Activated CD4-positive, alpha-beta memory T cell treated with anti-CD3 and anti-CD28 coated beads, Interleukin-2, amount 10 ng/mL, durations not matched to agents 7 days and 5 days (primary cell): ENCODE results near the gene EIF4G1. TPM values are rescaled to one million over a fixed set of nuclear protein-coding genes. Genes with fewer than 3 reads are reported as not detected.

Source experiments
- CTCF ChIA-PET: fragments of 350-600 bp; sonication (Branson Sonifier 250); formaldehyde crosslinking; loops from one replicate; lab custom pipeline; 2021; ENCODE audit warnings: antibody characterized with exemption, inconsistent platforms; lab: Charles Lee
- POLR2A ChIA-PET: fragments of 350-600 bp; sonication (Branson Sonifier 250); formaldehyde crosslinking; loops from one replicate; lab custom pipeline; 2021; ENCODE audit warnings: antibody characterized with exemption; lab: Charles Lee
- DNase-seq: peaks from one replicate; pipeline ENCODE4 v3.0.0-alpha.2; 2020
- H3K27ac Mint-ChIP-seq: one replicate; pipeline ENCODE4 v1.8.0; 2021; ENCODE audit warnings: mild to moderate bottlenecking, mixed read lengths
- H3K27me3 Mint-ChIP-seq: one replicate; pipeline ENCODE4 v1.8.0; 2021; ENCODE audit warnings: mixed read lengths
- H3K36me3 Mint-ChIP-seq: one replicate; pipeline ENCODE4 v1.8.0; 2021; ENCODE audit warnings: low read depth, mixed read lengths
- H3K4me1 Mint-ChIP-seq: one replicate; pipeline ENCODE4 v1.8.0; 2021; ENCODE audit warnings: mixed read lengths
- H3K4me3 Mint-ChIP-seq: one replicate; pipeline ENCODE4 v1.8.0; 2021; ENCODE audit warnings: mild to moderate bottlenecking, mixed read lengths
- H3K9me3 Mint-ChIP-seq: one replicate; pipeline ENCODE4 v1.8.0; 2021; ENCODE audit warnings: mixed read lengths
- total RNA-seq, 2 experiments: library from RNA; stranded (reverse); gene quantifications; one replicate each; pipeline ENCODE4 v1.2.3, GENCODE V29; 2021

EIF4G1 gene
- total RNA-seq, 2 experiments from 2014 or later = 259 to 266 TPM

- Mint-ChIP-seq H3K4me1 (no peaks in the 10 kb centered on the region), H3K36me3 (no peaks in the 10 kb centered on the region), H3K9me3 (no peaks in the 10 kb centered on the region), H3K4me3 (no peak overlapping the region), H3K27me3 (peaks cover 5% of the 10 kb centered on the region), H3K27ac (no peak overlapping the region)
- no peak for DNase-seq
- ChIA-PET CTCF (interaction anchor here (0.8 to 8.6 kb wide), 2 partner anchors 42 to 65 kb away, joined by 3 to 53 read pairs; partner anchors contain the start of gene EEF1AKMT4), POLR2A (no interaction called here)
These were observed 22.5 kb upstream of the EIF4G1 start for GRCh38 chr3:184291738-184292445.

- CTCF ChIA-PET = interaction anchor here (1.2 kb wide), 1 partner anchor 401 kb away, joined by 6 read pairs; no protein-coding TSS in a partner anchor
- Mint-ChIP-seq H3K9me3 (no peaks in the 10 kb centered on the region), H3K27me3 (no peaks in the 10 kb centered on the region), H3K4me1 (peaks cover 20% of the 10 kb centered on the region), H3K36me3 (peaks cover 10% of the 10 kb centered on the region), H3K4me3 (no peak overlapping the region), H3K27ac (no peak overlapping the region)
- POLR2A ChIA-PET = no interaction called here
- DNase-seq = no peak
These were observed 18.6 kb upstream of the EIF4G1 start for GRCh38 chr3:184295771-184296170.

GRCh38 chr3:184296616-184297015, 17.8 kb upstream of the EIF4G1 start:
- Mint-ChIP-seq H3K27me3 (no peaks in the 10 kb centered on the region), H3K4me1 (peaks cover 24% of the 10 kb centered on the region), H3K9me3 (no peaks in the 10 kb centered on the region), H3K4me3 (no peak overlapping the region), H3K36me3 (peaks cover 16% of the 10 kb centered on the region), H3K27ac (no peak overlapping the region)
- DNase-seq = no peak
- CTCF ChIA-PET = interaction anchor here (0.6 kb wide), 1 partner anchor 160 kb away, joined by 3 read pairs; no protein-coding TSS in a partner anchor
- POLR2A ChIA-PET = no interaction called here

GRCh38 chr3:184298759-184299487, 15.5 kb upstream of the EIF4G1 start, which contains the start of gene PSMD2:
Gene PSMD2 (plus strand): TSS chr3:184299241. CDS start chr3:184299267, 26 bp downstream.
- ChIA-PET POLR2A (interaction anchor here (1.1 to 3.1 kb wide), 4 partner anchors 12 to 124 kb away, joined by 6 to 10 read pairs (median 8); partner anchors contain the start of gene AP2M1), CTCF (interaction anchor here (2.0 kb wide), 1 partner anchor 71 kb away, joined by 4 read pairs; no protein-coding TSS in a partner anchor)
- no peaks in the 10 kb centered on the region for H3K27me3 Mint-ChIP-seq
- no peaks in the 10 kb centered on the region for H3K9me3 Mint-ChIP-seq
- H3K27ac Mint-ChIP-seq = peak within 1 kb of the TSS; percentile 84
- DNase-seq = peak; percentile 99
- H3K4me3 Mint-ChIP-seq = peak within 1 kb of the TSS; percentile 95
- peaks cover 30% of the 10 kb centered on the region for H3K36me3 Mint-ChIP-seq
- H3K4me1 Mint-ChIP-seq = peaks cover 30% of the 10 kb centered on the region

- Mint-ChIP-seq H3K27ac (peak overlapping the region; percentile 81), H3K27me3 (no peaks in the 10 kb centered on the region), H3K9me3 (no peaks in the 10 kb centered on the region), H3K4me3 (peak overlapping the region; percentile 95), H3K4me1 (peaks cover 30% of the 10 kb centered on the region), H3K36me3 (peaks cover 38% of the 10 kb centered on the region)
- ChIA-PET CTCF (interaction anchor here (0.6 to 2.0 kb wide), 2 partner anchors 72 to 1475 kb away, joined by 3 to 4 read pairs; no protein-coding TSS in a partner anchor), POLR2A (interaction anchor here (1.1 to 3.1 kb wide), 4 partner anchors 11 to 125 kb away, joined by 6 to 10 read pairs (median 8); partner anchors contain the start of gene AP2M1)
- DNase-seq = no peak
These were observed 14.7 kb upstream of the EIF4G1 start for GRCh38 chr3:184299488-184300377.

GRCh38 chr3:184300378-184300720, 14.1 kb upstream of the EIF4G1 start:
- peaks cover 30% of the 10 kb centered on the region for H3K4me1 Mint-ChIP-seq
- DNase-seq = no peak
- H3K4me3 Mint-ChIP-seq = peak overlapping the region; percentile 95
- CTCF ChIA-PET = interaction anchor here (2.0 kb wide), 1 partner anchor 72 kb away, joined by 4 read pairs; no protein-coding TSS in a partner anchor
- no peaks in the 10 kb centered on the region for H3K9me3 Mint-ChIP-seq
- peaks cover 41% of the 10 kb centered on the region for H3K36me3 Mint-ChIP-seq
- POLR2A ChIA-PET = interaction anchor here (2.0 to 3.1 kb wide), 2 partner anchors 11 to 15 kb away, joined by 9 to 10 read pairs; no protein-coding TSS in a partner anchor
- no peaks in the 10 kb centered on the region for H3K27me3 Mint-ChIP-seq
- no peak overlapping the region for H3K27ac Mint-ChIP-seq

GRCh38 chr3:184305577-184305976, 8.8 kb upstream of the EIF4G1 start:
- H3K4me3 Mint-ChIP-seq = no peak overlapping the region
- ChIA-PET CTCF (interaction anchor here (0.7 to 1.7 kb wide), 6 partner anchors 15 to 869 kb away, joined by 3 to 6 read pairs (median 4); partner anchors contain the start of gene ABCC5), POLR2A (interaction anchor here (0.6 to 1.4 kb wide), 2 partner anchors 55 to 56 kb away, joined by 3 read pairs; partner anchors contain the start of genes CLCN2 and POLR2H)

GRCh38 chr3:184306341-184306972, 7.9 kb upstream of the EIF4G1 start:
- POLR2A ChIA-PET = interaction anchor here (0.6 to 1.4 kb wide), 2 partner anchors 54 to 55 kb away, joined by 3 read pairs; partner anchors contain the start of genes CLCN2 and POLR2H
- DNase-seq = no peak
- Mint-ChIP-seq H3K36me3 (peaks cover 68% of the 10 kb centered on the region), H3K4me3 (no peak overlapping the region), H3K27ac (no peak overlapping the region), H3K27me3 (no peaks in the 10 kb centered on the region), H3K9me3 (no peaks in the 10 kb centered on the region), H3K4me1 (peaks cover 7% of the 10 kb centered on the region)
- CTCF ChIA-PET = interaction anchor here (0.9 to 1.7 kb wide), 6 partner anchors 13 to 57 kb away, joined by 3 to 6 read pairs (median 4); partner anchors contain the start of gene EEF1AKMT4

More at GRCh38 chr3:184305577-184305976, 8.8 kb upstream of the EIF4G1 start:
- DNase-seq = no peak
- H3K9me3 Mint-ChIP-seq = no peaks in the 10 kb centered on the region
- peaks cover 74% of the 10 kb centered on the region for H3K36me3 Mint-ChIP-seq
- H3K4me1 Mint-ChIP-seq = peaks cover 11% of the 10 kb centered on the region
- no peaks in the 10 kb centered on the region for H3K27me3 Mint-ChIP-seq
- no peak overlapping the region for H3K27ac Mint-ChIP-seq

GRCh38 chr3:184307915-184308314, 6.5 kb upstream of the EIF4G1 start:
- Mint-ChIP-seq H3K4me3 (no peak overlapping the region), H3K27ac (no peak overlapping the region), H3K4me1 (no peaks in the 10 kb centered on the region), H3K27me3 (no peaks in the 10 kb centered on the region), H3K9me3 (no peaks in the 10 kb centered on the region), H3K36me3 (peaks cover 58% of the 10 kb centered on the region)
- POLR2A ChIA-PET = no interaction called here
- CTCF ChIA-PET = interaction anchor here (1.3 kb wide), 1 partner anchor 58 kb away, joined by 4 read pairs; the partner anchor contains the start of gene EEF1AKMT4
- no peak for DNase-seq

- Mint-ChIP-seq H3K27ac (no peak overlapping the region), H3K9me3 (no peaks in the 10 kb centered on the region), H3K4me1 (peaks cover 1% of the 10 kb centered on the region), H3K4me3 (no peak overlapping the region), H3K27me3 (no peaks in the 10 kb centered on the region), H3K36me3 (peaks cover 54% of the 10 kb centered on the region)
- POLR2A ChIA-PET = no interaction called here
- DNase-seq = no peak
- CTCF ChIA-PET = no interaction called here
These were observed 5.7 kb upstream of the EIF4G1 start for GRCh38 chr3:184308744-184309143.

- ChIA-PET CTCF (interaction anchor here (1.4 kb wide), 1 partner anchor 42 kb away, joined by 4 read pairs; no protein-coding TSS in a partner anchor), POLR2A (interaction anchor here (1.5 to 1.7 kb wide), 2 partner anchors 9 to 12 kb away, joined by 4 to 10 read pairs; partner anchors contain the start of gene PSMD2)
- no peak for DNase-seq
- H3K27me3 Mint-ChIP-seq = no peaks in the 10 kb centered on the region
- no peaks in the 10 kb centered on the region for H3K9me3 Mint-ChIP-seq
- H3K27ac Mint-ChIP-seq = no peak overlapping the region
- peaks cover 40% of the 10 kb centered on the region for H3K36me3 Mint-ChIP-seq
- peaks cover 15% of the 10 kb centered on the region for H3K4me1 Mint-ChIP-seq
- H3K4me3 Mint-ChIP-seq = no peak overlapping the region
These were observed 2.8 kb upstream of the EIF4G1 start for GRCh38 chr3:184311633-184312032.
